ENCODE measurements around the gene ODR4.

The ODR4 gene

DNA sequence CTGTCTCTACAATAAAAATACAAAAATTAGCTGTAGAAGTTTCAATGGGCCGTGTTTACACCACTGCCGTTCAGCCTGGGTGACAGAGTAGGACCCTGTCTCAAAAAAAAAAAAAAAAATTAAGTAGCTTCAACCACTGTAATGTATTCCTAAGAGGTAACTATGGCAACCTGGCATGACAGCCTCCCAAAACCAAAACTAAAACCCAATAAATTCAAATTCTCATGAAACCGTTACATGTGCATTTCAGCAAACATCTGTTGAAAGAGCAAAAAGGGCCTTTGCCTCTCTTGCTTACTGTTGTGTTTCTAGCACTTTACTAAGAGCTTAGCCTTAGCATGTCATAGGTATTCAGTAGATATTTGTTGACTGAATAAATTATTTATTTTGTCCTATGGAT, 33.5 kb downstream of the ODR4 start:
- Histone ChIP-seq H3K18ac (ENCODE audit: low read length) (no peak overlapping the region), H3K4me1 (ENCODE audit: control insufficient read depth in 1 of 2, insufficient read depth in 2 of 2, low read length in 2 of 2) (no peaks in the 10 kb centered on the region), H3K4me2 (ENCODE audit: low read length) (no peak overlapping the region), H2BK12ac (ENCODE audit: low read length) (no peak overlapping the region), H4K91ac (ENCODE audit: low read depth, low read length) (no peak overlapping the region), H3K79me2 (ENCODE audit: control insufficient read depth, insufficient read depth, low read length, poor library complexity) (no peaks in the 10 kb centered on the region), H3K4me3 (ENCODE audit: low read depth, low read length) (no peak overlapping the region), H3K79me1 (ENCODE audit: low read length) (no peaks in the 10 kb centered on the region), H2AK5ac (ENCODE audit: low read length) (no peak overlapping the region), H2BK120ac (ENCODE audit: insufficient read depth, low read length, poor library complexity) (no peak overlapping the region), H2BK5ac (ENCODE audit: low read depth, low read length, poor library complexity) (no peak overlapping the region), H4K12ac (ENCODE audit: low read depth, low read length) (no peak overlapping the region), H3K9ac (ENCODE audit: low read length) (no peak overlapping the region), H3K27ac (ENCODE audit: low read depth, low read length) (no peak overlapping the region), H3K36me3 (ENCODE audit: control insufficient read depth in 1 of 2, insufficient read depth in 2 of 2, low read length in 2 of 2) (peaks cover 4 to 7% of the 10 kb centered on the region in 2 experiments), H3K14ac (ENCODE audit: low read length) (no peak overlapping the region), H3K27me3 (ENCODE audit: insufficient read depth, low read length) (no peaks in the 10 kb centered on the region), H4K8ac (ENCODE audit: low read depth, low read length) (no peak overlapping the region), H2AFZ (ENCODE audit: insufficient read depth, low read length, poor library complexity) (no peak overlapping the region), H3K9me3 (ENCODE audit: insufficient read depth, low read depth, low read length) (no peaks in the 10 kb centered on the region), H3K4ac (ENCODE audit: low read depth, low read length) (no peak overlapping the region), H3K23ac (ENCODE audit: low read length) (no peak overlapping the region)
- WGBS (ENCODE audit: extremely low coverage, insufficient coverage, insufficient read length) = no CpG with 5 or more reads among the region's 3 CpGs
- no peak for DNase-seq

GRCh38 chr1:186413319-186413718, 37.7 kb downstream of the ODR4 start:
- H2BK5ac ChIP-seq (ENCODE audit: low read depth, low read length, poor library complexity) = no peak overlapping the region
- H2AK5ac ChIP-seq (ENCODE audit: low read length) = no peak overlapping the region
- H3K4me2 ChIP-seq (ENCODE audit: low read length) = no peak overlapping the region
- WGBS (ENCODE audit: extremely low coverage, insufficient coverage, insufficient read length) = no CpG with 5 or more reads among the region's 1 CpG
- H3K18ac ChIP-seq (ENCODE audit: low read length) = no peak overlapping the region
- no peak overlapping the region for H4K8ac ChIP-seq (ENCODE audit: low read depth, low read length)
- no peak overlapping the region for H3K23ac ChIP-seq (ENCODE audit: low read length)
- H3K4me1 ChIP-seq (ENCODE audit: control insufficient read depth in 1 of 2, insufficient read depth in 2 of 2, low read length in 2 of 2) = no peaks in the 10 kb centered on the region
- H2BK12ac ChIP-seq (ENCODE audit: low read length) = no peak overlapping the region
- H4K12ac ChIP-seq (ENCODE audit: low read depth, low read length) = no peak overlapping the region
- no peak overlapping the region for H2AFZ ChIP-seq (ENCODE audit: insufficient read depth, low read length, poor library complexity)
- DNase-seq = peak in 1 of 2 donors; percentile 41
- no peaks in the 10 kb centered on the region for H3K9me3 ChIP-seq (ENCODE audit: insufficient read depth, low read depth, low read length)
- peaks cover 2 to 7% of the 10 kb centered on the region in 2 experiments for H3K36me3 ChIP-seq (ENCODE audit: control insufficient read depth in 1 of 2, insufficient read depth in 2 of 2, low read length in 2 of 2)
- no peak overlapping the region for H3K4me3 ChIP-seq (ENCODE audit: low read depth, low read length)
- H2BK120ac ChIP-seq (ENCODE audit: insufficient read depth, low read length, poor library complexity) = no peak overlapping the region
- H3K79me1 ChIP-seq (ENCODE audit: low read length) = no peaks in the 10 kb centered on the region
- no peak overlapping the region for H3K4ac ChIP-seq (ENCODE audit: low read depth, low read length)
- no peaks in the 10 kb centered on the region for H3K27me3 ChIP-seq (ENCODE audit: insufficient read depth, low read length)
- no peaks in the 10 kb centered on the region for H3K79me2 ChIP-seq (ENCODE audit: control insufficient read depth, insufficient read depth, low read length, poor library complexity)
- no peak overlapping the region for H4K91ac ChIP-seq (ENCODE audit: low read depth, low read length)
- H3K9ac ChIP-seq (ENCODE audit: low read length) = no peak overlapping the region
- no peak overlapping the region for H3K14ac ChIP-seq (ENCODE audit: low read length)
- H3K27ac ChIP-seq (ENCODE audit: low read depth, low read length) = no peak overlapping the region

GRCh38 chr1:186418503-186418902, 42.9 kb downstream of the ODR4 start:
- Histone ChIP-seq H2AK5ac (ENCODE audit: low read length) (no peak overlapping the region), H2BK120ac (ENCODE audit: insufficient read depth, low read length, poor library complexity) (no peak overlapping the region), H2BK5ac (ENCODE audit: low read depth, low read length, poor library complexity) (no peak overlapping the region), H3K4me1 (ENCODE audit: control insufficient read depth in 1 of 2, insufficient read depth in 2 of 2, low read length in 2 of 2) (no peaks in the 10 kb centered on the region), H3K14ac (ENCODE audit: low read length) (no peak overlapping the region), H2BK12ac (ENCODE audit: low read length) (no peak overlapping the region), H3K9me3 (ENCODE audit: insufficient read depth, low read depth, low read length) (no peaks in the 10 kb centered on the region), H3K79me2 (ENCODE audit: control insufficient read depth, insufficient read depth, low read length, poor library complexity) (no peaks in the 10 kb centered on the region), H3K9ac (ENCODE audit: low read length) (no peak overlapping the region), H3K4me2 (ENCODE audit: low read length) (no peak overlapping the region), H3K27me3 (ENCODE audit: insufficient read depth, low read length) (no peaks in the 10 kb centered on the region), H3K36me3 (ENCODE audit: control insufficient read depth in 1 of 2, insufficient read depth in 2 of 2, low read length in 2 of 2) (peaks cover 2 to 5% of the 10 kb centered on the region in 2 experiments), H3K4me3 (ENCODE audit: low read depth, low read length) (no peak overlapping the region), H3K18ac (ENCODE audit: low read length) (no peak overlapping the region), H2AFZ (ENCODE audit: insufficient read depth, low read length, poor library complexity) (no peak overlapping the region), H4K91ac (ENCODE audit: low read depth, low read length) (no peak overlapping the region), H3K23ac (ENCODE audit: low read length) (no peak overlapping the region), H3K27ac (ENCODE audit: low read depth, low read length) (no peak overlapping the region), H4K12ac (ENCODE audit: low read depth, low read length) (no peak overlapping the region), H3K4ac (ENCODE audit: low read depth, low read length) (no peak overlapping the region), H4K8ac (ENCODE audit: low read depth, low read length) (no peak overlapping the region), H3K79me1 (ENCODE audit: low read length) (no peaks in the 10 kb centered on the region)
- no CpG with 5 or more reads among the region's 4 CpGs for WGBS (ENCODE audit: extremely low coverage, insufficient coverage, insufficient read length)
- DNase-seq = no peak

DNA sequence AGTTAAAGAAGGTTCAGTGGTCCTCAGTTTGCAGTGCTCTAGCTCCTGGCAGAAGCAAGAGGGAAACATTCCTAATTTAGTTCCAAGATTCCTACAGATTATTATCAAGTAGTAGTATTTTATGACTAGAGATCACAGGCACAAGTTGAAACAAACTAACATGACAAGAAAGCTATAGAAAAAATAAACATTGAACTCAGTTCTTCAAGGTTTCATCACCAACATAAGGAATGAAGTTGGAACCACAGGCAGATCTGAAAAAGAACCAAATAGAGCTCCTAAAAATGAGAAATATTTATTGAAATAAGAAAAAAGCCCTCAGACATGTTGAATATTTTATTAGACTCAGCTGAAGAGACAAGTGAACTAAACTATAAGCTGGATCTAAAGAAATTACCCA, 44.7 kb downstream of the ODR4 start:
- Histone ChIP-seq H3K79me2 (ENCODE audit: control insufficient read depth, insufficient read depth, low read length, poor library complexity) (no peaks in the 10 kb centered on the region), H3K4me3 (ENCODE audit: low read depth, low read length) (no peak overlapping the region), H3K9me3 (ENCODE audit: insufficient read depth, low read depth, low read length) (no peaks in the 10 kb centered on the region), H2BK5ac (ENCODE audit: low read depth, low read length, poor library complexity) (no peak overlapping the region), H3K23ac (ENCODE audit: low read length) (no peak overlapping the region), H2BK12ac (ENCODE audit: low read length) (no peak overlapping the region), H4K12ac (ENCODE audit: low read depth, low read length) (no peak overlapping the region), H4K91ac (ENCODE audit: low read depth, low read length) (no peak overlapping the region), H2BK120ac (ENCODE audit: insufficient read depth, low read length, poor library complexity) (no peak overlapping the region), H4K8ac (ENCODE audit: low read depth, low read length) (no peak overlapping the region), H3K4me1 (ENCODE audit: control insufficient read depth in 1 of 2, insufficient read depth in 2 of 2, low read length in 2 of 2) (no peaks in the 10 kb centered on the region), H2AFZ (ENCODE audit: insufficient read depth, low read length, poor library complexity) (no peak overlapping the region), H2AK5ac (ENCODE audit: low read length) (no peak overlapping the region), H3K14ac (ENCODE audit: low read length) (no peak overlapping the region), H3K27me3 (ENCODE audit: insufficient read depth, low read length) (no peaks in the 10 kb centered on the region), H3K4ac (ENCODE audit: low read depth, low read length) (no peak overlapping the region), H3K79me1 (ENCODE audit: low read length) (no peaks in the 10 kb centered on the region), H3K36me3 (ENCODE audit: control insufficient read depth in 1 of 2, insufficient read depth in 2 of 2, low read length in 2 of 2) (peaks cover 2 to 5% of the 10 kb centered on the region in 2 experiments), H3K27ac (ENCODE audit: low read depth, low read length) (no peak overlapping the region), H3K9ac (ENCODE audit: low read length) (no peak overlapping the region), H3K4me2 (ENCODE audit: low read length) (no peak overlapping the region), H3K18ac (ENCODE audit: low read length) (no peak overlapping the region)
- no peak for DNase-seq
